ENCODE measurements around the gene RABGEF1.

The RABGEF1 gene

GRCh38 chr7:66860767-66861166, 120.2 kb downstream of the RABGEF1 start:
- no peak for DNase-seq (ENCODE audit: low read depth)
- no peak overlapping the region for H3K4me3 ChIP-seq (ENCODE audit: low read length)
- TF ChIP-seq, protein P1, sequence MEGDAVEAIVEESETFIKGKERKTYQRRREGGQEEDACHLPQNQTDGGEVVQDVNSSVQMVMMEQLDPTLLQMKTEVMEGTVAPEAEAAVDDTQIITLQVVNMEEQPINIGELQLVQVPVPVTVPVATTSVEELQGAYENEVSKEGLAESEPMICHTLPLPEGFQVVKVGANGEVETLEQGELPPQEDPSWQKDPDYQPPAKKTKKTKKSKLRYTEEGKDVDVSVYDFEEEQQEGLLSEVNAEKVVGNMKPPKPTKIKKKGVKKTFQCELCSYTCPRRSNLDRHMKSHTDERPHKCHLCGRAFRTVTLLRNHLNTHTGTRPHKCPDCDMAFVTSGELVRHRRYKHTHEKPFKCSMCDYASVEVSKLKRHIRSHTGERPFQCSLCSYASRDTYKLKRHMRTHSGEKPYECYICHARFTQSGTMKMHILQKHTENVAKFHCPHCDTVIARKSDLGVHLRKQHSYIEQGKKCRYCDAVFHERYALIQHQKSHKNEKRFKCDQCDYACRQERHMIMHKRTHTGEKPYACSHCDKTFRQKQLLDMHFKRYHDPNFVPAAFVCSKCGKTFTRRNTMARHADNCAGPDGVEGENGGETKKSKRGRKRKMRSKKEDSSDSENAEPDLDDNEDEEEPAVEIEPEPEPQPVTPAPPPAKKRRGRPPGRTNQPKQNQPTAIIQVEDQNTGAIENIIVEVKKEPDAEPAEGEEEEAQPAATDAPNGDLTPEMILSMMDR (conservative IDR thresholded peaks at IDR 0.05; ENCODE audit: low read length), result no peak

All from AG10803 (cell line).